ACC112 (cell line): ENCODE measurements around the gene TNFAIP8L1.

ENCODE experiments used
- H2AFZ ChIP-seq: fragments of 200-600 bp; sonication (generic); one replicate; pipeline ENCODE4 v1.6.0; 2017; ENCODE audit warnings: antibody characterized with exemption, low read length; ENCODE audit not compliant: unreplicated experiment
- H3K27ac ChIP-seq: fragments of 200-600 bp; sonication (generic); 2 replicates; pipeline ENCODE4 v1.5.1; 2014; ENCODE audit warnings: low read depth, mild to moderate bottlenecking, antibody characterized with exemption, low read length, moderate library complexity
- H3K27me3 ChIP-seq: fragments of 200-600 bp; sonication (generic); 2 replicates; pipeline ENCODE4 v1.6.1; 2014; ENCODE audit warnings: mild to moderate bottlenecking, antibody characterized with exemption, low read length, moderate library complexity, mixed read lengths; ENCODE audit not compliant: insufficient read depth
- H3K36me3 ChIP-seq: fragments of 200-600 bp; sonication (generic); 2 replicates; pipeline ENCODE4 v1.6.1; 2016; ENCODE audit warnings: mild to moderate bottlenecking, antibody characterized with exemption, low read length, moderate library complexity, mixed read lengths; ENCODE audit not compliant: insufficient read depth
- H3K4me1 ChIP-seq: fragments of 200-600 bp; sonication (generic); one replicate; pipeline ENCODE4 v1.6.1; 2016; ENCODE audit warnings: low read length, mixed read lengths; ENCODE audit not compliant: insufficient read depth, unreplicated experiment, control insufficient read depth
- H3K4me3 ChIP-seq: fragments of 200-600 bp; sonication (generic); 2 replicates; pipeline ENCODE4 v1.5.1; 2014; ENCODE audit warnings: mild to moderate bottlenecking, low read depth, low read length
- H3K79me2 ChIP-seq: fragments of 200-600 bp; sonication (generic); one replicate; pipeline ENCODE4 v1.6.0; 2016; ENCODE audit warnings: low read length; ENCODE audit not compliant: control insufficient read depth, unreplicated experiment, insufficient read depth

TNFAIP8L1 gene

DNA sequence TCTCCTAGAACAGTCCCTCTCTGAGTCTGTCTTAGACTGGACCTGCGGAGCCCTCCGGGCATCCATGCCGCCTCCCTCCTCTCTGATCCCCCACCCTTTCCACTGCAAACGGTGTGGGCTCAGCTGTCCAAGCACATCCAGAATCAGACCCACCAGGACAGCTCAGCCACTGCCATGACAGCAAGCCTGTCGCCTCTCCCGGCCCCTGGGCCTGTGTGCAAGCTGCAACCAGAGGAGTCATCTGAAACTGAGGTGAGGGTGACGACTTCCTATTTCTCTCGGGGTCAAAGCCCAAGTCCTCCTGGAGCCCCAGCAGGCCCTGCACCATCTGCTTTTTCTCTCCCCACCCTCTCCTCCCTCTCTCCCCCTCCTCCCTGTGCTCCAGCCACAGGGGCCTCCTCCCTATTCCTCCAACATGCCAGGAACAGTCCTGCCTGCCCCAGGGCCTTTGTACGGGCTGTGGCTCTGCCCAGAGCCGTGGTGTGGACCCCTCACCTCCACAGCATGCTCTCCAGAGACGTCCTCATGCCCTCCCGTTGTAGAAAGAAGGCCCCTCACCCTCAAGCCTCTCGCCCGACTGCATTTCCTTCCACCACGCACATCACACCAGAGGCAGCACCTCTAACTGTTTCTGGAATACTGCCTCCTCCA lies 54.3 kb downstream of the TNFAIP8L1 start:
- Histone ChIP-seq H3K27me3 (no peaks in the 10 kb centered on the region), H3K79me2 (no peaks in the 10 kb centered on the region), H3K4me1 (peaks cover 22% of the 10 kb centered on the region), H2AFZ (no peak overlapping the region), H3K4me3 (no peak overlapping the region), H3K27ac (peak overlapping the region; percentile 57), H3K36me3 (peaks cover 6% of the 10 kb centered on the region; the same call in 1 of the 2 replicates)

DNA sequence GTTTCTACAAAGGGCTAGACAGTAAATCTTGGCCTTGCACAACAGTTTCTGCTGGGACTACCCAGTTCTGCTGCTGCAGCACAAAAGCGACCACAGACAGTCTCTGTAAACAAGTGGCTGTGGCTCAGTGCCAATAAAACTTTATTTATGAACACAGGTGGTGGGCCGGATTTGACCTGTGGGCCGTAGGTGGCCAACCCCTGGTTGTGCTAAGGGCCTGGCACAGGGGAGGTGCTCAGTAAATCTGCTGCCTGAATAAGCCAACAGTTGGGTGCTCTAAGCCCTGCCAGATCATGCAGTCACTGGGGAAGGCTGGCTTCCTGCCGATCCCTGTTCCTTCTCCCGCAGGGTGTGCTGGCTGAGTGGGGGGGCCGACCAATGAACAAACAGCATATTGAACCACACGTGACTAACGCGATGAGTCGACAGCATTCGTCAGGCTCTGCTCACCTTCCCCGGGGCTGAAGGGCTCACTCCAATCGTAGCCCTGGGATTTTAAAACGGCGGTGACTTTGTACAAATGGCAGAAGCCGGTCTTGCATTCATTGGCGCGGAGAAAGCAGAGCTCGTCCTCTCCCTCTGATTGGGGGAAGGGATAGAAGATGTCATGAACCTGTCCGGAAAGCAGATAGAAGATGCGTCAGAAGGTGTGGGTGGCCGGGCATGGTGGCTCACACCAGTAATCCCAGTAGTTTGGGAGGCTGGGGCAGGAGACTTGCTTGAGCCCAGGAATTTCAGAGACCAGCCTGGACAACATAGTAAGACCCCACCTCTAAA lies 55.1 kb downstream of the TNFAIP8L1 start:
- peak overlapping the region; percentile 70 for H3K27ac ChIP-seq

DNA sequence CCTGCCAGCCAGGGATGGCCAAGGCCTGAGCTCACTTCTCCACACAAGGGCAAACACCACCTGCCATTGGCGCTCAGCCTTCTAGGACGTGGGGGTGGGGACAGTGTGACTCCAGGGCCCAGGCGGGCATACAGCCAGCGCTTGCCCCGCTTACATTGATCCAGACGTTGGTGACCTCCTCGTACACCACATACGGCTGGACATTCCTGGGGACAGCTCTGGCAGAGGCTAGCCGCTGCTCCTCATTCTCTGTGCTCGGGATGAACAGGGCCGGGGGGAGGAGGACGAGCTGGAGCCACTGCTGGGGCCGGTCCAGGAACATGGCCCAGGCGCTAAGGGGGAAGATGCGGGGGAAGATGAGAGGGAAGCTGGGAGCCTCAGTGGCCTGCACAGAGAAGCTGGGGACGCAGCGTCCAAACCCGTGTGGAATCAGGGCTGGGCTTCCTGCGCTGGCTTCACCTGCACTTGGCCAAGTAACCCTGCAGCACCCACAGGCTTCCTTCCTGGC lies 56.0 kb downstream of the TNFAIP8L1 start:
- Histone ChIP-seq H3K27ac (peak overlapping the region; percentile 70; the same call in 1 of the 2 replicates), H3K4me1 (peaks cover 22% of the 10 kb centered on the region), H3K36me3 (peaks cover 6% of the 10 kb centered on the region; the same call in 1 of the 2 replicates)

More for the DNA sequence above, 55.1 kb downstream of the TNFAIP8L1 start:
- Histone ChIP-seq H3K4me3 (no peak overlapping the region), H3K4me1 (peaks cover 22% of the 10 kb centered on the region), H3K27me3 (no peaks in the 10 kb centered on the region), H2AFZ (no peak overlapping the region), H3K79me2 (no peaks in the 10 kb centered on the region), H3K36me3 (peaks cover 6% of the 10 kb centered on the region; the same call in 1 of the 2 replicates)

DNA sequence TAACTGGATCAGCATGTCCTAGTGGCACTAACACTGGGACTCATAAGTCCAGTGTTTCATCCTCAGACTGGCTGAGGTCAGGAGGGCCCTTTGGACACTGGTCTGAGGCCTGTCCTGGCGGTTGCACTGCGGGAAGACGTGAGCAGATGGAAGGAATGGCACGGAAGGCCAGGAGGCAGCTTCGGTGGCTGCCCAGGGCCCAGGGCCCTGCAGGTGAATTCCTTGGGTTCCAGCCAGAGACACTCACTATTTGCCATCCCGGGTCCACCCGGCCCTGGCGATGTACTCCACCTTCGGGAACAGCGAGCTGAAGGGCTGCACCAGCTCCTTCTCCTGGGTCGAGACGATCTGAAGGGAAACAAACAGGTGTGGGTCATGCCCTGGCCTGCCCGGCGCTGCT lies 58.0 kb downstream of the TNFAIP8L1 start:
- H3K79me2 ChIP-seq = no peaks in the 10 kb centered on the region
- no peak overlapping the region for H2AFZ ChIP-seq
- peaks cover 22% of the 10 kb centered on the region for H3K4me1 ChIP-seq
- H3K4me3 ChIP-seq = no peak overlapping the region
- peak overlapping the region; percentile 23; the same call in 1 of the 2 replicates for H3K27ac ChIP-seq
- H3K36me3 ChIP-seq = peaks cover 6% of the 10 kb centered on the region; the same call in 1 of the 2 replicates
- no peaks in the 10 kb centered on the region for H3K27me3 ChIP-seq

More for the DNA sequence above, 56.0 kb downstream of the TNFAIP8L1 start:
- Histone ChIP-seq H3K27me3 (no peaks in the 10 kb centered on the region), H2AFZ (no peak overlapping the region), H3K79me2 (no peaks in the 10 kb centered on the region), H3K4me3 (no peak overlapping the region)

GRCh38 chr19:4699826-4700692 lies 60.7 kb downstream of the TNFAIP8L1 start:
- no peaks in the 10 kb centered on the region for H3K36me3 ChIP-seq
- H2AFZ ChIP-seq = no peak overlapping the region
- no peaks in the 10 kb centered on the region for H3K27me3 ChIP-seq
- no peak overlapping the region for H3K27ac ChIP-seq
- H3K4me3 ChIP-seq = no peak overlapping the region
- H3K79me2 ChIP-seq = no peaks in the 10 kb centered on the region
- peaks cover 12% of the 10 kb centered on the region for H3K4me1 ChIP-seq

- no peaks in the 10 kb centered on the region for H3K36me3 ChIP-seq
Measured at GRCh38 chr19:4700693-4700970, 61.3 kb downstream of the TNFAIP8L1 start.

DNA sequence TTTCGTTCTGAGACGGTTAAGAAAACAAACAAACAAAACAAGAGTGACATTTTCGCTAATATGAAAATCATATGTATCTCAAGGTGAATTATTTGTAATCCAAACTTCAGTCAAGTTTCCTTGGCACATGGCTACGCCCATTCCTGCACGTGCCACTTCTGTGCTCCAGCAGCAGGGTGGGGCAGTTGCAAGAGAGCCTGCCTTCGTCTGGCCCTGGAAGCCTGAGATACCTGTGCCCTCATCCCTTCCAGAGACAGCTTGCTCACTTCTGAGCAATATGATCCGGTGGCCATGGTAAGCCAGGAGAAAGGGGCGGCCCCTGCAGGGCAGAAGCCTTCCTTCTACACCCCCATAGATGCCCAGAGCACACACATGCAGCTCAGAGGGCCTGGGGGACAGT lies 62.2 kb downstream of the TNFAIP8L1 start:
- Histone ChIP-seq H3K36me3 (no peaks in the 10 kb centered on the region), H3K79me2 (no peaks in the 10 kb centered on the region), H3K27ac (no peak overlapping the region), H3K4me3 (no peak overlapping the region), H3K27me3 (no peaks in the 10 kb centered on the region), H2AFZ (no peak overlapping the region), H3K4me1 (peaks cover 8% of the 10 kb centered on the region)

More at GRCh38 chr19:4700693-4700970, 61.3 kb downstream of the TNFAIP8L1 start:
- H3K4me3 ChIP-seq = no peak overlapping the region
- no peak overlapping the region for H2AFZ ChIP-seq
- no peaks in the 10 kb centered on the region for H3K79me2 ChIP-seq
- H3K27ac ChIP-seq = no peak overlapping the region
- H3K4me1 ChIP-seq = peaks cover 12% of the 10 kb centered on the region
- no peaks in the 10 kb centered on the region for H3K27me3 ChIP-seq

GRCh38 chr19:4702764-4703163 lies 63.4 kb downstream of the TNFAIP8L1 start:
- no peak overlapping the region for H3K4me3 ChIP-seq
- H2AFZ ChIP-seq = no peak overlapping the region
- no peak overlapping the region for H3K27ac ChIP-seq
- H3K36me3 ChIP-seq = no peaks in the 10 kb centered on the region
- peaks cover 1% of the 10 kb centered on the region for H3K4me1 ChIP-seq
- H3K79me2 ChIP-seq = no peaks in the 10 kb centered on the region
- H3K27me3 ChIP-seq = no peaks in the 10 kb centered on the region

DNA sequence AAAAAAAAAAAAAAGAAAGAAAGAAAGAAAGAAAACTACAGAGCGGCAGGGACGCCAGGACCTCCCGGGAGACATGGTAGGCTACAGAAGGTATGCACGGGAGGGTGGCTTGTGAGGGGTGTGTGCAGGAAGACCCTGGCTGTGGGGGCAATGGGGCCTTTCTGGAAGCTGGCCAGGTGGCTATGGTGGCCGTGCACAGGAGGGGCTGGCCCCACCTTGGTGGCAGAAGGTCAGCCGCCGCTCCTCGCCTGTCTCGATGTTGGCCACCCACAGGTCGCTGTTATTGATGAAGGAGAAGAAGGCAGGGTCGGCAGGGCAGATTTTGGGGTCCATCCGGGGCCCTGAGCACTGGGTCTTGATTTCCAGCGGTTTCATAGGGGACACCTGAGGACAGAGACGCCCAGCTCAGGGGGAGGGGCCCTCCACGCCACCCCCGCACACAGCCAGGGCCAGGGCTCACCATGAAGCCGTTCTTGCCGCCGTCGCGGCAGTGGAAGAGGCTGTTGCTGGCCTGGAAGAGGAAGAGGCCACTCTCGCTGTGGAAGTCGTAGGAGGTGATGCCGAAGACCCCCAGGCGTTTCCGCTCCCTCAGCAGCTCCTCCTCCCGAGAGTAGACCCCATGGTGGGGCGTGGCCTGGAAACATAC lies 64.5 kb downstream of the TNFAIP8L1 start:
- no peaks in the 10 kb centered on the region for H3K36me3 ChIP-seq
- H3K4me3 ChIP-seq = no peak overlapping the region
- peaks cover 12% of the 10 kb centered on the region for H3K4me1 ChIP-seq
- H3K27ac ChIP-seq = no peak overlapping the region
- no peaks in the 10 kb centered on the region for H3K27me3 ChIP-seq
- H3K79me2 ChIP-seq = no peaks in the 10 kb centered on the region
- H2AFZ ChIP-seq = no peak overlapping the region

DNA sequence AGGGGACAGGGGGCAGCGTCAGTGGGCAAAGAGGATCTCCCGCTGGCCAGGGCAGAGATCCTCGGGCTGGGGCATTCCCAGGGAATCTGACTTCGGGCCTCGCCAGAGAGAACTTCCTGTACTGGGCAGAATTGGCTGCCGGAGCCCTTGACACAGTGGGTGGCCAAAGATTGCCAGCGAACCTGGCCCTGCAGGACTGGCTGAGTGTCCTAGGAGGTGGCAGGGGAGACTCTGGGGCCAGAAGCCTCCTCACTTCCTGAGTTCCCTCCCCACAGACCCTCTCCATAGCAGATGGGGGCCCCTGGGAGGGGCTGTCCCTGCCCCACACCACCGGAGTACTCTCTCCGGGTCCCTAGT lies 65.0 kb downstream of the TNFAIP8L1 start:
- Histone ChIP-seq H2AFZ (no peak overlapping the region), H3K36me3 (no peaks in the 10 kb centered on the region), H3K79me2 (no peaks in the 10 kb centered on the region), H3K27me3 (no peaks in the 10 kb centered on the region), H3K4me3 (no peak overlapping the region), H3K27ac (no peak overlapping the region), H3K4me1 (peaks cover 17% of the 10 kb centered on the region)
